ENCODE data around the gene FAM120B.

The FAM120B gene

DNA sequence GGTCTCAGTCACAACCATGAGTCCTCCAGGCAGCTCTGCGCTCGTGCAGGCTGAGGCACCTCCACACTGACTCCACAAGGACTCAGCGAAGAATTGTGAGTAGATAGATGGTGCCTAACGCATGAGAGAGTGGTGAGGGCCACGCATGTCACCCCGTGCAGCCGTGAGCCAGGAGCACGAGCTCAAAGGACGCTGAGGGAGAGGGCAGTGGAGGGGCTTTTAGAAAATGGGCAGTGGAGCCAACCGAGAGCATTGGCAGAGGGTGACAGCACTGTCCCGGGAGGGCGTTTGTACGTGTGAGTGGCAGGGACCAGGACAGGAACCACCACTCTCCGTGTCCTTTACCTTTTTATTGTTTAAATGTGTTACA is 141.0 kb downstream of the FAM120B start:
- no peak for DNase-seq

DNA sequence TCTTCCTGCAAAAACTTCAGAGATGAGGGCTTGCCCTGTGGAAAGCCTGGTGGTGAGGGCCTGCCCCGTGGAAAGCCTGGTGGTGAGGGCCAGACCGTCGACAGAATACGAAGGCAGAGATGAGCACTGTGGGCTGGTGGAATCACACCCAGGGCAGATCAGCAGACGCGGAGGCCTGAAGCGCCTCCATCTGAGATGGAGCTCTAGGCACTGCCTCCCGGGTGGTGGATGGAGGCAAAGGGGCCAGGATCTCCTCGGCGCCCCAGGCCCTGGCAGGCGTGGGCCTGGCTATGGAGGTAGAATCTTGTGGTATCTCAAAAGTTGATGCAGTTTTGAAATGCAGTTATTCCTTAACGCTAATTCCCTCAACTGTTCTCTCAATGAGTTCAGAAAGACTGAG is 141.8 kb downstream of the FAM120B start:
- peak; percentile 7 for DNase-seq

DNA sequence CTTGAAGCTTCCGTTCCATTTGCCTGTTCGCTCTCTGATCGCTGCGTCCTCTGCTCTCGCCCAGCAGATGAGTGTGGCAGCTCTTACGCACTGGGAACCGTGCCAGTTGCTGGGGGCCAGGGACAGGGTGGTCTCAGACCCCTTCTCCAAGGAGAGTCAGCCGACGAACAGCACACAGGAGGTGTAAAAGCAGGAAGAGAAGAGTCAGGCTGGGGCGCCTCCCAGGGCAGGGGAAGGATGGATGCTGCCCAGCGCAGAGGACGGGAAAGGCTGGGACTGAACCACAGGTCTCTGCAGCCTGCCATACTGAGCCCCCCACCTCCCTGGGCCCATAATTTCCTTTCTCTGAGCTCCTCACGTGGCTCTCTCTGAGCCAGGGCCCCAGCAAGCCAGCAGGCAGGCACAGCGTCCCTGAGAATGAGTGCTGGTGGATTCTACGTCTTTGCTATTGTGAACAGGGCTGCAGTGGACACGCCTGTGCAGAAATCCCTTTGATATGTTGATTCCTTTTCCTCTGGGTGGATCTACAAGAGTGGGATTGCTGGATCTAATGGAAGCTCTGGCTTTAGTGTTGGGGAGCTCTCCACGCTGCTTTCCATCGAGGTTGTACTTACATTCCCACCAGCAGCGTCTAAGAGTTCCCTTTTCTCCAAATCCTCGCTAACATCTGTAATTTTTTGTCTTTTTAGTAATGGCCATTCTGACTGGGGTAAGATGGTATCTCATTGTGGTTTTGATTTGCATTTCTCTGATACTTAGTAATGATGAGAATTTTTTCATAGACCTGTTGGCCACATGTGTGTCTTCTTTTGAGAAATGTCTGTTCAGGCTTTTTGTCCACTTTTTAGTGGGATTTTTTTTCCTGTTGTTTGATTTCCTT is 142.4 kb downstream of the FAM120B start:
- no peak for DNase-seq

DNA sequence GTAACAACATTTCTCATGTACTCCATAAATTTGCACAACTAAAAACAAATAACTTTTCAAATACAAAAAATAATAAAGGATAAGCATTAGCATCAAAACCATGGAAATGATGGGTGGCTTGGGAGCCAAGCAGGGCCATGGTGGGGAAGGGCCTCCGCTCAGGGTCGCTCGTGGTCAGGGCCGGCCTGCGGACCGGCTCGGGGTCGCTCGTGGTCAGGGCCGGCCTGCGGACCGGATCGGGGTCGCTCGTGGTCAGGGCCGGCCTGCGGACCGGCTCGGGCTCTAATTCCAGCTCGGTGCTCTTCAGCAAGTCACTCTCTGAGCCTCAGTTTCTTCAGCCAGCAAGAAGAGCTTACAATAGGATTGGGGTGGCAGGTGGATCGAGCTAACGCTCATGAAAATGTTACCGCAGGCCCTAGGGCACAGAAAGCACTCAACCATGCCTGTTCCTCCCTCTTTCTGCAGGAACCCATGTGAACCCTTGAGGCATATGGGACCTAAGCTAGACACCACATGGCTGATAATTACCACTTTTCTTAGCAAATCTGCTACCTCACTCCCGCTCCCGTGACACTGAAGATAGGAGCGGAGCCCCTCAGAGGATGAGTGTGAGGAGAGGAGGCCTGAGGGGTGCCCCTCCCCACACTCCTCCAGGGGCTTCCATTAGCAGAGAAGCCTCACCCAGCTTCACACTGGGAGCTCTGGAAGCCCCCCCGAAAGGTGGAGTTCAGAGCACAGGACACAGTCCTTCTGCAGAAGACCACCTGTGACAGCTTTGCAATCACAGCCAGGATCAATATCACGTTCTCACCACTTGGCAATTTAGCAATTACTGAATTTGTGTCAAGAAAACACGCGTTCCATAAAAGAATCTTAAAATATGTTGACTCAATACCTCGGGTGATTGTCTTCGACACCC is 143.5 kb downstream of the FAM120B start:
- DNase-seq = no peak

DNA sequence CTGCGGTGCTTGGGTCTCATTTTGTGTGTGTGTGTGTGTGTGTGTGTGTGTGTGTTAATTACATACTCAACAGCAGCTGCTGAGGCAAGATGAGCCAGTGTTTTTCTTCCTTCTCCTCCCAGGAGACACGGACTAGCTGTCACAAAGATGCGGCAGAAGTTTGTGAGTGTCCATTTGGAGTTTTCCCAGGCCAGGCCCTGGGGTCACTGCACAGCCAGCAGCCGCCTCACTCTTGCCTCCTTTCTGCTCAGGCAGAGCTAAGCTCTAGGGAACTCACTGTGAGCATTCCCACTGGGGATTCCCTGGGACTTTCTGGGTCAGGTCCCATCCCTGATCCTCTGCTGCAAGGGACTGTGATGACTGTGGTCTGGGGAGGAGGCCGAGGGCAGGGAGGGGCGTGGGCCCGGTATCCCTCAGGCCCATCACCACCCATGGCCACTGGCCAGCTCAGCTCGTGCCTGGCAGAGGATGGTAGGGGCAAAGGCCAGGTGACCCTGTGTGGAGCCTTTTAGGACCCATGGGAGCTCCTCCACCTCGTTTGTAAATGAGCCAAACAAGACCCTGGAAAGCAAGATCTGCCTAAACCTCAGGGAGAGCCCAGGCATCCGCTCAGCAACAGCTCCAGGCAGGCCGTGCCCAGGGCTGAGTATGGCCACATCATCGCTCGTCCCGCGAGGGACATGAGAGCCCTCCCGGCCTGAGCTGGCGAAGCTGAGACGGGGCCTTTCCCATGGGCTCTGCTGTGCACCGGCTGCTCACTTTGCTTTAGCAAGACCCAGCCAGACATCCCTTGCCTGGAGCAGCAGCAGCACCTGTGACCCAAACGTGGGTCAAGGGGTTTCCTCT is 144.6 kb downstream of the FAM120B start:
- peak; percentile 4 for DNase-seq

DNA sequence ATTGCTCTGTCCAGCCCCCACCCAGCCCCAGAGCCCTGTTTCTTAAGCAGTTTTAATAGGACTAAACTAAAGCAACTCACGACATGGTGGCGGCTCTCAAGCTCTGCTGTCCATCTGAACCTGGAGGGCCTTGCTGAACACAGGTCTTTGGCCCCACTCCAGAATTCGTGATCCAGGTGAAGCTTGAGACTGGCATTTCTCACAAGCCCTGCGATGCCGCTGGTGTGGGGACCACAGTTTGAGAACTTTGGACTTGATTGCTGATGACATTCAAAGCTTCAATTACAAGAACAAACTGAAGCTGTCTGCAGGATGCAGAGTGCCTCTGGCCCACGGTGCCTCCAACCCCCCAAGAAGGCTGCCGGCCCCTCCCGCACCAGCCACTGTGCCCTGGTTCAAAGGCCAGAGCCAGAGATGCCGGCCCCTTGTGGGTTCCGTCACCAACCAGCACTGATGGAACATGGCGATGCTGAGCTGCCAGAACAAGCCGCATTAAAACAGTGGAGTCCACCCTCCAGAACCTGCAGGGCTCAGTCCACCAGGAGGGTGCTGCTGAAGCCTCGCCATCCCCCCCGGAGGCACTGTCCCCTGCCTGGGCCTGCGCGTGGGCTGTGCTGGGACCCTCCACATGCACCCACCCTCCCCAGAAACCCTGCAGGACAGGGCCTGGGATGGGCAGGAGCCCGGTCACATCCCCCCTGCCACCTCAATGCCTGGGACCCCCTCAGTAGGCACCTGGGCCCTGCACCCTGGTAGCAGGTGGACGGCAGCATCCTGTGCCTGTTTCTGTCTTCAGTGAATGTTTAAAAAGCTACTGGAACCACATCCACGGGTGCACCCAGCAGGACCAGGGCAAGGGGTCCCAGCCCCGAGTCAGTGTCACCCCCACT is 145.4 kb downstream of the FAM120B start:
- DNase-seq = peak; percentile 8

DNA sequence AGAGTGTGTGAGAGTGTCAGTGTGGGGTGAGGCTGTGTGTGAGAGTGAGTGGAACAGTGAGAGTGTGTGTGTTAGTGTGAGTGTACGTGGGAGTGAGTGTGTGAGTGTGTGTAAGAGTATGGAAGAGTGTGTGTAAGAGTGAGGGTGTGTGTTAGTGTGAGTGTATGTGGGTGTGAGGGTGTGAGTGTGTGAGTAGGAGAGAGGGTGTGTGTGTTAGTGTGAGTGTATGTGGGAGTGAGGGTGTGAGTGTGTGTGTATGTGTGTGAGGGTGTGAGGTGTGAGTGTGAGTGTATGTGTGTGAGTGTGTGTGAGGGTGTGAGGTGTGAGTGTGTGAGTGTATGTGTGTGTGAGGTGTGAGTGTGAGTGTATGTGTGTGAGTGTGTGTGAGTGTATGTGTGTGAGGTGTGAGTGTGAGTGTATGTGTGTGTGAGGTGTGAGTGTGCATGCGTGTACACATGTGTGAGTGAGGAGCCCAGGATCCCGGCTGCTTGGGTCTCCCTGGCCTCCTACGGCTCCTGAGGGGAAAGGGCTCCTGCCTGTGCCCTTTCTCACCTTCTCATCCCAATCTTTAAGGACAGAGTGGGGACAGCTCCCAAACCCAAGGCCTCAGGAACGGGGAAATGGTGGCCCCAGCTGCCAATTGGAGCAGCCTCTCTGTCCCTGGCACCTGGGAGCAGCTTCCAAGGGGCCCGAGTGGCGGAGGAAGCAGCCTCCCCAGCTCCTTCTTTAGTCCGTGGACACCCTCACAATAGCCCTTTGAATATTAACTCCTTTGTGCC is 146.4 kb downstream of the FAM120B start:
- no peak for DNase-seq

DNA sequence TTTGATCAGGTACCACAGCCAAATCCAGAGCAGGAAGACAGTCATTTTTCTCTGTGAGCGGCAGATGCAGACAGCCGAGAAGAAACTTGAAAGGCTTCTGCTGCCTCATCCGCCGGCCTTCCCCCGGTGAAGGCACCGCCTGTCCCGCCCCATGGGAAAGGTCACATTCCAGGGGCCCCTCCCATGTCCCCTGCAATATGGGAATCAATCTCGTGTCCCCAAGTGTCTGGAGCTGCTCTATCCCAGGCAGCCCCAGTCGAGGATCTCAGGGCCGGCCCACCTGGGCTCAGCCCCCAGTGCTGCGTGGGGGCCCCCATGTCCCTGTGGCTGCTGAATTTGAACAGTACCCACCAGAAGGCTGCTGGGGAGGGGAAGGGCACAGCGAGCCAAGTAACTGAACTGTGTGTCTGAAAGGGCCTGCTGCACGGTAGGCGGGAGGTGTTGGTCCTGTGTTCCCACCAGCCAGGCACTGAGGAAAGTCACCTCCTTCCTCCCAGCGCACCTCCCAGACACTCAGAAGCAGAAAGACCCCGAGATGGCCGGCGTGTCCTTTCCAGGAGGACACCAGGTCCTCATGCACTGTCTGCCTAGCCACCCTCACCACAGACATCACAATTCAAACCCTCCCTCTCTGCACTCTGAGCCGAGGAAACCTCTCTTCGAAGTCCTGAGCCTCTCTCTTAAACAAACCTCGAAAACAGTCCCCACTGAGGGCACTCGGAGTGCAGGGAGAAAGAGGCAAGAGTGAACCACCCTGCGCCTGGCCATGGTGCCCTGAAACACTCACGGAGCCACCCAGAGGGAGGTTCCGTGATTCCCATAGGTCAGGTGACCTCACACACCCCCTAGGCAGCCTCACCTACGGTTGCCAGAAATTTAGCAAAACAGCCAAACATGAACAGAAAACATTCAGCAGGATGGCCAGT is 147.3 kb downstream of the FAM120B start:
- no peak for DNase-seq

DNA sequence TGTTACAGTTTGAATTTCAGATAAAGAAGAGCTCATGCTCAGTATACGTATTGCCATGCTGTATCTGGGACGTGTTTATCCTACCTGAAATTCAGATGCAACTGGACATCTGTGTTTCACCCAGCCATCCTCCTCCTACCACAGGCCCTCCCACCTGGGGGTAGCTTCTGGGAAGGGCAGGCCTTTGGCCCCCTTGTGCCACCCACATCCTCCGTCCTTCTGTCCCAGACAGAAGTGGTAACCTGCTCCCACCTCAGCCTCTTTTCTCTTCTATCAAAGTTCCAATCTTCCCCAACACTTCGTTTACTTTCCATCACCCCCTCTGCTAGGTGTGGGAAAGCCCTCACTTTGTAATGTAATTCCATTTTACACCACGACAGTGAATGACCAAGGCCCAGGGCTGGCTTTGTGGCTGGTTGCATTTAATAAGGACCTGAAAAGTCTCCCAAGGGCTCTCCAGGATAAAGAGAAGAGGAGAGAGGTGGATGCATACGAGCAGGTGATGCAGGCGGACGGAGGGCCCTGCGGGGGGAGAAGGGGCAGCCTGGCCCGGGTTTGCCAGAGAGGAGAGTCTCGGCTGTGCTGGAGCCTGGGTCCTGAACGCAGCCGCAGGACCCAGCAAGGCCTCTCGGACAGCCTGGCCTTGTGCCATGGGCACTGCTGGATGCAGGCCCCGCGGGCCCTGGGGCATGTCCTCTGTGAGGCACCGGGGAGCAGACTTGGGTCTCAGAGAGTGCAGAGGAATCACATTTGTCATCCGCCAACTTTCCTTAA is 148.1 kb downstream of the FAM120B start:
- no peak for DNase-seq

DNA sequence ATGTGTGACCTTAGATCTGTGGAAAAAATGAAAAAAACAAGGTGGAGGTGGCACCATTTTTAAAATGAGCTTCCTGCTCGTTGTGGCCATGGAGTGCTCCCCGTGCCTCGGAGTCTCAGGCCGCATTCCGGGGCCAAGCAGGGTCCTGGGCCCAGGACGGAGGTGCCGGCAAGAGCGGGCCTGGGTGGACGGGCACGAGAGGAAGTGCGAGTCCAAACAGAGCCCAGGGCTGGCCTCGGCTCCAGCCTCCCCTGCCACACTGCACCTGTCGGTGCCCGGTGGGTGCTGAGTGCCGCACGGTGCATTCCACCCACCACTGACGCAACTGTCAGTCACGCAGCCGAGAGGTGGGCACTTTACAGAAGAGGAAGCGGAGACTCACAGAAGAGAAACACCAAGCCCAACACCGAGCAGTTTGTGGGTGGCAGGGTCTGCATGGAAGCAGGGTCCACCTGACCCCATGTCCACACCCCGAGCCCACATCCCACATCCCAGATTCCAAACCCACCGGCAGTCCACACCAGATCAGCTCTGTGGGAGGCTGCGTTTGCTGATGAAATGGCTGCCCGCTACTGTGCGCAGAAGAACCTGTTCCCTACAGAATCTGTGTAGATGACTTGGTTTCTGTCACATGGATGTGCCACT is 148.9 kb downstream of the FAM120B start:
- no peak for DNase-seq

DNA sequence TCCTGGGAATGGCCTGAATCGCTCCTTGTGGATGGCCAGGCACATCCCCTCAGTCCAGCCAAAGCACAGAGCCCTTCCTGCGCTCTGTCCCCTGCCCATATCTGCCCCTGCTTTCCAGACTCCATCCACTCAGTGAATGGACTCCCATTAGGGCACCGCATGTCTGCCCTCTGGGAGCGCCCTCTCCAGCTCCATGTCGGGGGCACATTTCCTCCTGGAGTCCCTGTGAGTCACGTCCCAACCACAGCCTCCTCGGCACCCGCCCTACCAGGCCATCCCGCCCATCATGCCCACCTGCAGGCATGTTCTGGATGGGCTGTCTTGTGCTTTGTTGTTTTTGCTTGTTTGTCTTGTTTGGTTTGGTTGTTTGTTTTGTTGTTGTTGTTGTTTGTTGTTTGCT is 149.8 kb downstream of the FAM120B start:
- no peak for DNase-seq
